HG03039 (cell line): Measurements from ENCODE around the gene WSB2.
"Not testable (repeated sequence)": the region's sequence is repeated elsewhere in the genome, so short reads cannot be mapped to it uniquely, and the experiment has no call there.

ENCODE experiments used
- ATAC-seq: cut with Tn5 transposase; IDR thresholded peaks from one replicate; pipeline ENCODE4 v1.9.1; 2021; ENCODE audit warnings: mild to moderate bottlenecking, moderate library complexity; ENCODE audit not compliant: unreplicated experiment

WSB2 gene

GRCh38 chr12:118035190-118036041 is 25.6 kb downstream of the WSB2 start:
- ATAC-seq: peak; percentile 77

GRCh38 chr12:118034429-118035189 is 26.4 kb downstream of the WSB2 start:
- no peak for ATAC-seq

- ATAC-seq: no peak
Observed at GRCh38 chr12:118033902-118034301, 27.1 kb downstream of the WSB2 start.

- ATAC-seq: no peak
Observed at GRCh38 chr12:118033323-118033722, 27.7 kb downstream of the WSB2 start.

- no peak for ATAC-seq
Observed at GRCh38 chr12:118032188-118032587, 28.8 kb downstream of the WSB2 start.

GRCh38 chr12:118029166-118029565 is 31.8 kb downstream of the WSB2 start:
- no peak for ATAC-seq

- no peak for ATAC-seq
Observed at GRCh38 chr12:118025168-118025567, 35.8 kb downstream of the WSB2 start.

- no peak for ATAC-seq
Observed at GRCh38 chr12:118023301-118023860, 37.6 kb downstream of the WSB2 start.

GRCh38 chr12:118022728-118023109 is 38.3 kb downstream of the WSB2 start:
- ATAC-seq: no peak

GRCh38 chr12:118022097-118022727 is 38.8 kb downstream of the WSB2 start:
- ATAC-seq: not testable (repeated sequence)

- no peak for ATAC-seq
Observed at GRCh38 chr12:118020036-118020435, 40.9 kb downstream of the WSB2 start.

GRCh38 chr12:118017926-118018325 is 43.1 kb downstream of the WSB2 start:
- no peak for ATAC-seq

- peak; percentile 95 for ATAC-seq
Observed at GRCh38 chr12:118016424-118017264, 44.3 kb downstream of the WSB2 start, which contains the start of gene RFC5. TSS of gene RFC5 (plus strand) at chr12:118016703. CDS start at chr12:118016828, 125 bp downstream.

GRCh38 chr12:118015944-118016343 is 45.0 kb downstream of the WSB2 start:
- ATAC-seq: no peak

GRCh38 chr12:118015306-118015705 is 45.7 kb downstream of the WSB2 start:
- ATAC-seq: no peak

GRCh38 chr12:118013283-118013682 is 47.7 kb downstream of the WSB2 start:
- ATAC-seq: no peak

GRCh38 chr12:118011961-118012360 is 49.0 kb downstream of the WSB2 start:
- no peak for ATAC-seq

- no peak for ATAC-seq
Observed at GRCh38 chr12:118011377-118011776, 49.6 kb downstream of the WSB2 start.

GRCh38 chr12:118010903-118011302 is 50.1 kb downstream of the WSB2 start:
- no peak for ATAC-seq

GRCh38 chr12:117999806-118000205 is 61.2 kb downstream of the WSB2 start:
- not testable (repeated sequence) for ATAC-seq
